T-helper 22 cell (primary cell): ENCODE results near the gene PDLIM3.
"Not testable (repeated sequence)": the region's sequence is repeated elsewhere in the genome, so short reads cannot be mapped to it uniquely, and the experiment has no call there.

Experiments used
- DNase-seq: peaks from one replicate; pipeline ENCODE4 v3.0.0-alpha.2; 2020; ENCODE audit warnings: low read depth

PDLIM3 gene, protein sequence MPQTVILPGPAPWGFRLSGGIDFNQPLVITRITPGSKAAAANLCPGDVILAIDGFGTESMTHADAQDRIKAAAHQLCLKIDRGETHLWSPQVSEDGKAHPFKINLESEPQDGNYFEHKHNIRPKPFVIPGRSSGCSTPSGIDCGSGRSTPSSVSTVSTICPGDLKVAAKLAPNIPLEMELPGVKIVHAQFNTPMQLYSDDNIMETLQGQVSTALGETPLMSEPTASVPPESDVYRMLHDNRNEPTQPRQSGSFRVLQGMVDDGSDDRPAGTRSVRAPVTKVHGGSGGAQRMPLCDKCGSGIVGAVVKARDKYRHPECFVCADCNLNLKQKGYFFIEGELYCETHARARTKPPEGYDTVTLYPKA

DNA sequence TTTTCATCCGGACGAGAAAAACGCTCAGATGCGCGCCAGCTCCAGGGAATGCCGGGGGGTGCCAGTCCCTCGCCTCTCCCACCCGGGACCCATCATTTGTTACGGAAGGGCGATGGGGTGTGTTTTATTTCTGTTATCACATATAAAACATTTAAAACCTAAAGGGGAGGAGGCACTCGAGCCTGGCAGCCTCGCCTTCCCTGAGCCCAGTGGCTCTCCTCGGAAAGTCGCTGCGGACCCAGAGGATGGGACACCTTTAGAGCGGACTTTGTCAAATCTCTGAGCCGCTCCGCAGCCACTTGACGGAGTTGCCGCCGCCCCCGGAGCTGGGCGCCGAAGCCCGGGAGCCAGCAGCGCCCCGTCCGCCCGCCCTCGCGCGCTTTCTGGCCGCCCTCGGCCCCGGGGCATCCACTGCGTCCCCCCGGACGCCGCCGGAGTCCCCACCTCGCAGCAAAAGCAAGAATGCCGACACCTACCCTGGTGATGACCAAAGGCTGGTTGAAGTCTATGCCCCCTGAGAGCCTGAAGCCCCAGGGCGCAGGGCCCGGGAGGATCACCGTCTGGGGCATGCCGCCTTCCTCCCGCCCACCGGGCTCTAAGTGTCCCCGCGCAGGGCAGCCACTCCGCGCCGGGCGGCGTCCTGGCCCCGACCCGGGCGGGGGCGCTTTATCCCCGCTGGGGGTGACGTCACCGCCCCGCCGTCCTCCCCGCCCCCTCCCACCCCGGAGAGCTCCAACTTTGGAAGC lies at the start of gene PDLIM3:
TSS of gene PDLIM3 (minus strand) at position 642 of the 746 bp plus-strand sequence. CDS start at position 569, 73 bp downstream.
- no peak for DNase-seq

GRCh38 chr4:185583813-185584212 lies 48.5 kb upstream of the PDLIM3 start:
- DNase-seq = no peak

GRCh38 chr4:185582651-185583400 lies 47.5 kb upstream of the PDLIM3 start:
- no peak for DNase-seq

- no peak for DNase-seq
These were observed 45.4 kb upstream of the PDLIM3 start for GRCh38 chr4:185580699-185581098.

GRCh38 chr4:185578284-185578683 lies 43.0 kb upstream of the PDLIM3 start:
- DNase-seq = no peak

- no peak for DNase-seq
These were observed 41.9 kb upstream of the PDLIM3 start for GRCh38 chr4:185576962-185577950.

DNA sequence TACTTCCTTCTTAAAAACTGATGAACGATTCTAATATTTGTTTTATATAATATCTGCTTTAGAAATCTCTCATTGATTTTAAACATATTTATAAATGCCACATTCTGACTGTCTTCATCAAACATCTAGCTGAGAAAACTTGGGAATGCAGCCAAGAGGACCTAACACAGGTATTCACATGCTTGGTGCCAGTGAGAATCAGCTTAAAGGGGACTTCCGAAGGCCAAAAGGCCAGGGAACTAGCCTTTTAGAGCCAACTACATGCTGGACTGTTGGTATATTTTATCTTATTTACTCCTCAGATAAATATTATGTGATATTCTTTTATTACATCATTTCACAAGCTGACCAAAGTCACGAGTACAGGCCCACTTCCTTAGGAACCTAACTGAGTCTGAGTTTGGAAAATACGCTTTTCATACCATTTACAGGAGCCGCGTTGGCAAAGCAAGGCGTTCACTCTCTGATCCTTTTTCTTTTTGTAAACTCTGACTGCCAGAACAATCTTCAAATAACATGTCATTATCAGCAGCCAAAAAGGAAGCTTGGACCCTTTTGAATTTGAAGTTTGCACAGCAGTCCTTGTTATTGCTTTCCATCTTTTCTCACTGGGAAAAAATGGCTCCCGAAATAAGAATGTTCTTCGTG lies 41.1 kb upstream of the PDLIM3 start:
- no peak for DNase-seq

GRCh38 chr4:185573651-185574199 lies 38.4 kb upstream of the PDLIM3 start:
- DNase-seq = no peak

- DNase-seq = no peak
These were observed 35.4 kb upstream of the PDLIM3 start for GRCh38 chr4:185570727-185571126.

DNA sequence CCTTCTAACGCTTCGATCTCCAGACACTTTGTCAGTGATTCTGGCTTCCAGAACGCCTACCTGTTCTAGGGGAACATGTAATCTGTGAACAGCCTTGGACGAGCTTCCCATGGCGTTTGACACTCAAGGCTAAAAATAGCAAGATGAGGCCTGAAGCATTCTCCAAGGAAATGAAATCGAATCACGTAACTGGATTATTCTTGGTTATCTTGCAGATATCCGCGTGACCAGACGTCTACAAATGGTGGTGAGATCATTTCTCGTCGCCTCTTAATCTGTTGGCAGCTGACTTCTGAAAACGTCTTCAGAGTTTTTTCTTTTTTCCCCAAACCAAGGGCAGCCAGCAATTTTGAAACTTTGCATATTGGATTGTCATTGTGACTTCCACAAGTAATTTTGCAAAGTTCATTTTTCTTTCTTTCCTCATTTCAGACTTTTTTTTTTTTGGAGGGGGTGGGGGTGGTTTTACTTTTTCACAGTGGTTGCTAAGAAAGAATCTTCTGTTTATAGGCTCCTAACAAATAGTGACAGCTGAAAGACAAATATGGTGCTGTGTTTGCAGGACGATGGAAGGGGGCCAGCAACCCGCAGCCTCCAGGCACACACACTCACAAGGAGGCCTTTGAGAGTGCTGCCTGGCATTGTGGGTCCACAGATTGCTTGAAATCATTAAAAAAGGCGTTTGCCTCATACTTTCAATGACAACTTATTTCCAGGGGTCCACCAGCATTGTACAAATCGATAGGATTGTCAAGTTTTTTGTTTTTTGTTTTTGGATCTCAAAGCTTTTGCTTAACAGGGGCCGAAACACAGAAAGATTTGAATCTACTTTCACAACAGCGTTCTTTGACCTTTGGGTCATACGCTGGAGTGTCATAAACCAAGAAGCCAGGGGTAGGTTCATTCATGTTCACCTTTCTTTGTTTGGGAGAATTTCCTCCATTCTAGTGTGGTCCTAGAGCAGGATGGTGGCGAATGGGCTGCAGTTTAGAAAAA lies 32.4 kb upstream of the PDLIM3 start:
- no peak for DNase-seq

- no peak for DNase-seq
These were observed 31.7 kb upstream of the PDLIM3 start for GRCh38 chr4:185566972-185567371.

DNA sequence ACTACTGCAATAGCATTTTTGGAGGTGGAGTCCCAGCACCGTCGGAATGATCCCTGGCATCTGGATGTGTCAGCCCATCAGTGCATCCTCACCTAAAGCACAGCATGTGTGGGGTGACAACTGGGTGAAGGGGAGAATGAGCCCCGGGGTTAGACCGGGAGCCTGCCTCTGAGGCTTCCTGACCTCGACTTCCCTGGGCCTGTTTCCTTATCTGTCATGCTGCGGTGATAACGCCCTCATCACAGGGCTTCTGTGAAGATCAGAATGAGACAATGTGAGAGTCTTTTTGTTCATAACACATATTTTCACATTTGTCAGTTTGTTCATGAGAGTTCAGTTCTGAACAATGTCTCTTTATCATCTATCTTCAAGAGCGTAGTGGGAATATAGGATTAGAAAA lies 31.1 kb upstream of the PDLIM3 start:
- no peak for DNase-seq

DNA sequence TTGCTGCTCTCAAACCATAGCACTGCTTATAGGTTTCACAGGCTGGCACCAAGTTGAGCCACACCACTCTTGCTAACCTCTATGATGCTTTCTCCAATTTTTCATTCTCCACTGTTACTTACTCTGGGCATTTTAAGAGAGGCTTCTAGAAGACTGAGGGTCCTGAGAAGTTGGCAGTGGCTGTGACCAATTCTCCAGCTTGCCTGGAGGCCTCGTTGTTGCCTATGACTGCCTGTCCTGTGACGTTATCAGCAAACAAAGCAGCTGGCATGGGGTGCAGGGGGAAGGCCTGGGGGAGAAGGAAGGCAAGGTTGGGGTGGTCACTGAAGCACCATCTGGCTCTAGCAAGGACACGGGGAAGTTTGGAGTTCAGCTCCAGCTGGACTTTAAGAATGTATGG lies 30.4 kb upstream of the PDLIM3 start:
- DNase-seq = no peak

GRCh38 chr4:185564349-185564748 lies 29.0 kb upstream of the PDLIM3 start:
- DNase-seq = no peak

DNA sequence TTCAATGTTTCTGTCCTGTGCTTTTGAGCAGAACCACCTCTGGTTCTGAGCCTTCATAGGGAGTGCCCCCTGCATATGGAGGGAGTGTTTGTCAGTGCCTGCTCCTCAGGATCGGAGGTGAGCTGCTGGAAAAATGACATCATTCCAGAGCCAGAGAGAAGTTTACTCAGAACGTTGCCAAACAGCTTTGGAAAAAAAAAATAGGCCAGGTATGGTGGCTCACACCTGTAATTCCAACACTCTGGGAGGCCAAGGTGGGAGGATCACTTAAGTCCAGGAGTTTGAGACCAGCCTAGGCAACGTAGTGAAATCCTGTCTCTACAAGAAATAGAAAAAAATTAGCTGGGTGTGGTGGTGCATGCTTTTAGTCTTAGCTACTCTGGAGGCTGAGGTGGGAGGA lies 27.2 kb upstream of the PDLIM3 start:
- no peak for DNase-seq

DNA sequence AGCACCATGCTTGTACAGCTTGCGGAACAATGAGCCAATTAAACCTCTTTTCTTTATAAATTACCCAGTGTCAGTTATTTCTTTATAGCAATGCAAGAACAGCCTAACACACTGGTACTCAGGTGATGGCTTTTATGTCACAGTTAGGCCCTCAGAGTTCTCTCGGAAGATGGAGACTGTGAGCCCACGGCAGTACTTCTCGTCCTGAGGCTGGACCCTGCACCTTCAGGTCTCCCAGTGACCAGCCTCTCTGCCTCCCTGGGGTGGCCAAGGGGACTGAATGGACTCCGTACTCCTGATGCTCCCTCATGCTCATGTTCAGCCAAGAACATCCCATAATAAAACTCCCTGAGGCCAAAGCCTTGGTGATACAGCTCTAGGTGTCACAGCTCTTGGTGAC lies 25.0 kb upstream of the PDLIM3 start:
- DNase-seq = no peak

DNA sequence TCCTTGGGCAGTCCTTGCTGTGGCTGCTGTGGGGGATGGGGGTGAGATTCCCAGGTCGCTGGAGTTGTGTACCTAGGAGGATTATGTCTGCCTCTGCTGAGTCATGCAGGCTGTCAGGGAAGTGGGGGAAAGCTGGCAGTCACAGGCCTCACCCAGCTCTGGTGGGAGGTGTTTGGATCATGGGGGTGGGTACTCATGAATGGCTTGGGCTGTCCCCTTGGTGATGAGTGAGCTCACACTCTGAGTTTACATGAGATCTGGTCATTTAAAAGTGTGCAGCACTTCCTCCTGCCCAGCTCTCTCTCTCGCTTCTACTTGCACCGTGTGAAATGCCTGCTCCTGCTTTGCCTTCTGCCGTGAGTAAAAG lies 24.6 kb upstream of the PDLIM3 start:
- DNase-seq = no peak

DNA sequence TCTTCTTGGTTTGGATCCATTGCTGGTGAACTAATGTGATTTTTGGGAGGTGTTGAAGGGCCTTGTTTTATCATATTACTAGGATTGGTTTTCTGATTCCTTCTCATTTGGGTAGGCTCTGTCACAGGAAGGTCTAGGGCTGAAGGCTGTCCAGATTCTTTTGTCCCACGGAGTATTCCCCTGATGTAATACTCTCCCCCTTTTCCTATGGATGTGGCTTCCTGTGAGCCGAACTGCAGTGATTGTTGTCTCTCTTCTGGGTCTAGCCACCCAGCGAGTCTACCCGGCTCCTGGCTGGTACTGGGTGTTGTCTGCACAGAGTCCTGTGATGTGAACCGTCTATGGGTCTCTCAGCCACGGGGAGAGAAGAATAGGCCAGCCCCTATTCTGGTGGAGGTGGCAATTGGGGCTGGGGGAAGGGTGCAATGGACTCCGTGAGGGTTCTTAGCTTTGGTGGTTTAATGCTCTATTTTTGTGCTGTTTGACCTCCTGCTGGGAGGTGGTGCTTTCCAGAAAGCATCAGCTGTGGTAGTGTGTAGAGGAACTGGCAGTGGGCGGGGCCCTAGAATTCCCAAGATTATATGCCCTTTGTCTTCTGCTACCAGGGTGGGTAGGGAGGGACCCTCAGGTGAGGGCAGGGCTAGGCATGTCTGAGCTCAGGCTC lies 24.1 kb upstream of the PDLIM3 start:
- DNase-seq = not testable (repeated sequence)
